GM23338 (cell line): Measurements from ENCODE around the gene ANGPTL7. TPM values are rescaled to one million over a fixed set of nuclear protein-coding genes. Genes with fewer than 3 reads are reported as not detected.

Experiments
- ATAC-seq: fragments of 200-7000 bp; cut with Tn5 transposase; 3 replicates; pipeline ENCODE4 v1.9.1; 2020
- DNase-seq: peaks from one replicate; pipeline ENCODE4 v3.0.0-alpha.2; 2015; ENCODE audit warnings: low spot score
- H2AFZ ChIP-seq: fragments of 200-600 bp; sonication (generic); 2 replicates; pipeline ENCODE4 v1.8.0; 2016; ENCODE audit warnings: antibody characterized with exemption, mild to moderate bottlenecking, moderate library complexity
- H3F3A ChIP-seq: fragments of 200-600 bp; sonication (generic); replicated peaks from 2 replicates; pipeline ENCODE4 v1.8.0; 2017; ENCODE audit warnings: antibody characterized with exemption, mixed run types, low read depth
- H3K27ac ChIP-seq: fragments of 200-600 bp; sonication (generic); 2 replicates; pipeline ENCODE4 v1.6.1; 2016; ENCODE audit warnings: low read depth
- H3K27me3 ChIP-seq: fragments of 200-600 bp; sonication (generic); 2 replicates; pipeline ENCODE4 v1.8.0; 2016; ENCODE audit warnings: mild to moderate bottlenecking, mixed run types, moderate library complexity; ENCODE audit not compliant: insufficient read depth
- H3K36me3 ChIP-seq: fragments of 200-600 bp; sonication (generic); 2 replicates; pipeline ENCODE4 v1.8.0; 2016; ENCODE audit warnings: mild to moderate bottlenecking; ENCODE audit not compliant: insufficient read depth
- H3K4me1 ChIP-seq: fragments of 200-600 bp; sonication (generic); 2 replicates; pipeline ENCODE4 v1.8.0; 2016; ENCODE audit warnings: mild to moderate bottlenecking, moderate library complexity; ENCODE audit not compliant: insufficient read depth
- H3K4me2 ChIP-seq: fragments of 200-600 bp; sonication (generic); 2 replicates; pipeline ENCODE4 v1.7.1; 2017; ENCODE audit warnings: mixed run types
- H3K4me3 ChIP-seq: fragments of 200-600 bp; sonication (generic); 2 replicates; pipeline ENCODE4 v1.6.1; 2016; ENCODE audit warnings: mixed run types
- H3K79me2 ChIP-seq: fragments of 200-600 bp; sonication (generic); replicated peaks from 2 replicates; pipeline ENCODE4 v1.8.0; 2017; ENCODE audit warnings: mild to moderate bottlenecking; ENCODE audit not compliant: insufficient read depth
- H3K9me2 ChIP-seq: fragments of 200-600 bp; sonication (generic); 2 replicates; pipeline ENCODE4 v1.8.0; 2017; ENCODE audit not compliant: insufficient read depth
- H4K20me1 ChIP-seq: fragments of 200-600 bp; sonication (generic); replicated peaks from 2 replicates; pipeline ENCODE4 v1.8.0; 2017; ENCODE audit warnings: mild to moderate bottlenecking; ENCODE audit not compliant: insufficient read depth
- H3K27ac Mint-ChIP-seq: 2 replicates; pipeline ENCODE4 v1.8.0; 2020; ENCODE audit warnings: inconsistent platforms, mild to moderate bottlenecking, moderate library complexity, mixed read lengths
- H3K27me3 Mint-ChIP-seq: 3 replicates; pipeline ENCODE4 v1.8.0; 2022; ENCODE audit warnings: low read depth, mild to moderate bottlenecking, moderate library complexity, mixed read lengths, inconsistent platforms; ENCODE audit not compliant: insufficient read depth, poor library complexity
- H3K36me3 Mint-ChIP-seq: 3 replicates; pipeline ENCODE4 v1.8.0; 2021; ENCODE audit warnings: low read depth, mild to moderate bottlenecking, inconsistent platforms, moderate library complexity, mixed read lengths
- H3K4me1 Mint-ChIP-seq: 3 replicates; pipeline ENCODE4 v1.8.0; 2020; ENCODE audit warnings: mild to moderate bottlenecking, inconsistent platforms, mixed read lengths
- H3K4me3 Mint-ChIP-seq: 3 replicates; pipeline ENCODE4 v1.8.0; 2021; ENCODE audit warnings: moderate library complexity, mild to moderate bottlenecking, inconsistent platforms, mixed read lengths
- H3K9me3 Mint-ChIP-seq: 3 replicates; pipeline ENCODE4 v1.8.0; 2020; ENCODE audit warnings: moderate library complexity, mild to moderate bottlenecking, inconsistent platforms, mixed read lengths
- CREB1 ChIP-seq: fragments of 250-450 bp; sonication (Bioruptor Pico); IDR thresholded peaks from 2 replicates; pipeline ENCODE4 v1.5.0; 2020; ENCODE audit warnings: low read depth, mild to moderate bottlenecking, moderate library complexity
- CTCF ChIP-seq, 2 experiments: fragments of 200-600 bp in 1 of 2; sonication (generic) in 1 of 2; conservative IDR thresholded peaks; 2 replicates each; pipeline versions ENCODE4 v1.5.1 to v1.6.1; 2016 to 2017; ENCODE audit warnings: antibody characterized with exemption in 2 of 2, low read depth in 2 of 2, mild to moderate bottlenecking in 2 of 2, moderate library complexity in 1 of 2
- ETS1 ChIP-seq: IDR thresholded peaks from 2 replicates; pipeline ENCODE4 v1.6.1; 2016; ENCODE audit warnings: antibody characterized with exemption
- EZH2 ChIP-seq: fragments of 200-600 bp; sonication (generic); IDR thresholded peaks from one replicate; pipeline ENCODE4 v1.8.0; 2017; ENCODE audit warnings: antibody characterized with exemption, mild to moderate bottlenecking, low read depth; ENCODE audit not compliant: unreplicated experiment
- JUNB ChIP-seq: IDR thresholded peaks from one replicate; pipeline ENCODE4 v1.6.1; 2016; ENCODE audit warnings: antibody characterized with exemption; ENCODE audit not compliant: unreplicated experiment
- NANOG ChIP-seq: IDR thresholded peaks from 2 replicates; pipeline ENCODE4 v1.6.1; 2016; ENCODE audit warnings: antibody characterized with exemption, borderline replicate concordance
- POLR2AphosphoS5 ChIP-seq: IDR thresholded peaks from 2 replicates; pipeline ENCODE4 v1.6.1; 2016; ENCODE audit warnings: antibody characterized with exemption, low read depth
- REST ChIP-seq: IDR thresholded peaks from one replicate; pipeline ENCODE4 v1.6.1; 2018; ENCODE audit warnings: antibody characterized with exemption; ENCODE audit not compliant: unreplicated experiment
- STAT1 ChIP-seq: IDR thresholded peaks from one replicate; pipeline ENCODE4 v1.6.1; 2016; ENCODE audit warnings: antibody characterized with exemption; ENCODE audit not compliant: unreplicated experiment
- ZNF114 ChIP-seq: fragments of 250-450 bp; sonication (Bioruptor Pico); IDR thresholded peaks from 2 replicates; pipeline ENCODE4 v1.5.0; 2020; ENCODE audit warnings: mild to moderate bottlenecking, moderate library complexity
- ZNF331 ChIP-seq: fragments of 250-450 bp; sonication (Bioruptor Pico); IDR thresholded peaks from 2 replicates; pipeline ENCODE4 v1.5.0; 2020; ENCODE audit warnings: low read depth, mild to moderate bottlenecking, moderate library complexity
- ZNF462 ChIP-seq: fragments of 250-450 bp; sonication (Bioruptor Pico); IDR thresholded peaks from 2 replicates; pipeline ENCODE4 v1.5.0; 2020; ENCODE audit warnings: mild to moderate bottlenecking, moderate library complexity
- polyA plus RNA-seq: library from polyadenylated mRNA; unstranded; fragments of >200 nt; fragmentation: Nextera tagmentation; extraction: Ambion mirVana; gene quantifications from 2 replicates; pipeline ENCODE4 v1.2.1, GENCODE V29; 2016
- total RNA-seq: library from RNA; depleted of rRNA; stranded (reverse); fragments of >200 nt; shearing (Covaris generic); gene quantifications from 2 replicates; pipeline ENCODE4 v1.2.3, GENCODE V29; 2014

The ANGPTL7 gene
- total and polyA plus RNA-seq, 2 experiments from 2014 or later: 0.13 TPM; not detected in 1

- TF ChIP-seq NANOG (no peak), CREB1 (CRISPR knock-in tag) (no peak), REST (no peak), ZNF114 (CRISPR knock-in tag) (no peak), ETS1 (no peak), POLR2AphosphoS5 (no peak), JUNB (no peak)
These were observed 45.8 kb upstream of the ANGPTL7 start (continued) for GRCh38 chr1:11143401-11143800.

- Histone ChIP-seq H3K4me1 (peaks cover 4% of the 10 kb centered on the region; the same call in 1 of the 2 replicates), H3K4me3 (no peak overlapping the region), H3K27me3 (no peaks in the 10 kb centered on the region), H3K27ac (no peak overlapping the region), H3F3A (peaks cover 4% of the 10 kb centered on the region; the same call in 1 of the 2 replicates), H3K9me2 (no peaks in the 10 kb centered on the region), H3K4me2 (no peak overlapping the region), H4K20me1 (no peaks in the 10 kb centered on the region; the same call in 1 of the 2 replicates), H3K79me2 (no peaks in the 10 kb centered on the region), H2AFZ (no peak overlapping the region), H3K36me3 (peaks cover 15% of the 10 kb centered on the region)
- H3K9me3 Mint-ChIP-seq: no peaks in the 10 kb centered on the region
- H3K4me3 Mint-ChIP-seq: no peak overlapping the region
- DNase-seq: no peak
- peaks cover 58% of the 10 kb centered on the region for H3K36me3 Mint-ChIP-seq
- H3K27ac Mint-ChIP-seq: no peak overlapping the region; the same call in 1 of the 2 replicates
- no peak for ATAC-seq
- H3K27me3 Mint-ChIP-seq: no peaks in the 10 kb centered on the region
- TF ChIP-seq STAT1: no peak
- no peak for TF ChIP-seq CTCF (conservative IDR thresholded peaks at IDR 0.05; ENCODE audit: low read depth in 2 of 2)
- no peak for TF ChIP-seq POLR2AphosphoS5
- no peak for TF ChIP-seq JUNB
- TF ChIP-seq CREB1 (CRISPR knock-in tag): no peak
- no peak for TF ChIP-seq ZNF462
- TF ChIP-seq ZNF114 (CRISPR knock-in tag): no peak
- TF ChIP-seq ZNF331: no peak
- TF ChIP-seq EZH2: no peak
- peaks cover 21% of the 10 kb centered on the region; the same call in 2 of the 3 replicates for H3K4me1 Mint-ChIP-seq
These were observed 45.2 kb upstream of the ANGPTL7 start for GRCh38 chr1:11143907-11144306.
